Omental fat pad (tissue), 4 donors: ENCODE measurements around the gene AP1M1. TPM values are rescaled to one million over a fixed set of nuclear protein-coding genes. Genes with fewer than 3 reads are reported as not detected.
"Not testable (repeated sequence)": the region's sequence is repeated elsewhere in the genome, so short reads cannot be mapped to it uniquely, and the experiment has no call there.

ENCODE experiments used
- ATAC-seq: fragments of 150-250 bp; one replicate; pipeline ENCODE4 v1.9.1; 2016; ENCODE audit warnings: mild to moderate bottlenecking, moderate library complexity; ENCODE audit not compliant: low FRiP score
- DNase-seq: peaks from one replicate; pipeline ENCODE4 v3.0.0-alpha.2; 2019; ENCODE audit warnings: low spot score
- CTCF ChIP-seq, 3 donors: fragments of 450-650 bp; IDR thresholded peaks; one replicate each; pipeline ENCODE4 v1.5.1; 2016 to 2017; ENCODE audit warnings: antibody characterized with exemption in 3 of 3, mild to moderate bottlenecking in 3 of 3, moderate library complexity in 2 of 3
- total RNA-seq, 4 donors: library from RNA; depleted of rRNA; stranded (reverse); fragments of >200 nt; gene quantifications; one replicate each; pipeline ENCODE4 v1.1.0, GENCODE V29; 2016

AP1M1 gene
- total RNA-seq, 4 donors from 2014 or later = 92.0 to 154 (median 111) TPM

- no peak for TF ChIP-seq CTCF (IDR thresholded peaks at IDR 0.05)
- DNase-seq (no peak), ATAC-seq (peak; percentile 31)
Observed at GRCh38 chr19:16274447-16274846, 76.7 kb downstream of the AP1M1 start.

GRCh38 chr19:16280306-16280705 is 82.6 kb downstream of the AP1M1 start:
- no peak for TF ChIP-seq CTCF (IDR thresholded peaks at IDR 0.05)
- DNase-seq = no peak
- no peak for ATAC-seq

GRCh38 chr19:16281743-16282142 is 84.0 kb downstream of the AP1M1 start:
- no peak for TF ChIP-seq CTCF (IDR thresholded peaks at IDR 0.05)
- ATAC-seq (no peak), DNase-seq (no peak)

- DNase-seq (peak; percentile 58), ATAC-seq (peak; percentile 70)
- TF ChIP-seq CTCF (IDR thresholded peaks at IDR 0.05) = no peak
Observed at GRCh38 chr19:16283210-16284061, 85.7 kb downstream of the AP1M1 start.

GRCh38 chr19:16284505-16284904 is 86.8 kb downstream of the AP1M1 start:
- TF ChIP-seq CTCF (IDR thresholded peaks at IDR 0.05) = no peak
- no peak for DNase-seq
- ATAC-seq = no peak

- DNase-seq, ATAC-seq: not testable (repeated sequence)
Observed at GRCh38 chr19:16285079-16285478, 87.4 kb downstream of the AP1M1 start.

GRCh38 chr19:16285769-16286498 is 88.2 kb downstream of the AP1M1 start:
- no peak for DNase-seq
- ATAC-seq = no peak
- TF ChIP-seq CTCF (IDR thresholded peaks at IDR 0.05) = no peak
